GM12873 (cell line): ENCODE measurements around the gene FOXI2.

ENCODE experiments used
- TF ChIP-seq, protein P1 (sequence below): IDR thresholded peaks from 2 replicates; pipeline ENCODE4 v1.5.1; 2012; ENCODE audit warnings: low read depth, mild to moderate bottlenecking, moderate library complexity, low read length, control low read depth; ENCODE audit not compliant: insufficient read depth; ENCODE audit errors: missing control alignments

Gene FOXI2

DNA sequence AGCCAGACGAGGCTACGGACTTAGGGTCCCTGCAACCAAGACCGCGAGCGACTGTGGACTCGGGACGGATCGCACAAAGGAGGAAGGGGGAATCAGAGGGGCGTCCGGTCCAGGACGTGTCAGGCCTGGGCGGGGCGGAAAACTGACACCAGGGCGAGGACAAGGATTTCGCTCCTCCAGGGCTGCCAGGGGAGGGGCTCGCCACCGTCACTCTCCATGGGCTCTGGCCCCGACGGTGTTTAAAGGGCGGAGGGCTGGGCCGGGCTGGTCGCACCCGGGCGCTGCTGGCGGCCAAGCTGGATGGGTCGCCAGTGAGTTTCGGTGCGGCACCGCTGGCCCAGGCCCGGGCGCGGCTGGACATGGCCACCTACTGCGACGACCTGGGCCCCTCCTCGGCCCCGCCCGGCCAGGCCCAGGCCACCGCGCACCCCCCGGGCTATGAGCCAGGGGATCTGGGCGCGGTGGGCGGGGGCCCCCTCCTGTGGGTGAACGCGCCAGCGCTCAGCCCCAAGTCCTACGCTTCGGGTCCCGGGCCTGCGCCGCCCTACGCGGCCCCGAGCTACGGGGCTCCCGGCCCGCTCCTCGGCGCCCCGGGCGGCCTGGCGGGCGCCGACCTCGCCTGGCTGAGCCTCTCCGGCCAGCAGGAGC, at the start of gene FOXI2:
FOXI2 (plus strand) TSS at position 271 of the 648 bp plus-strand sequence; CDS start at position 360, 89 bp downstream.
- TF ChIP-seq, protein P1, sequence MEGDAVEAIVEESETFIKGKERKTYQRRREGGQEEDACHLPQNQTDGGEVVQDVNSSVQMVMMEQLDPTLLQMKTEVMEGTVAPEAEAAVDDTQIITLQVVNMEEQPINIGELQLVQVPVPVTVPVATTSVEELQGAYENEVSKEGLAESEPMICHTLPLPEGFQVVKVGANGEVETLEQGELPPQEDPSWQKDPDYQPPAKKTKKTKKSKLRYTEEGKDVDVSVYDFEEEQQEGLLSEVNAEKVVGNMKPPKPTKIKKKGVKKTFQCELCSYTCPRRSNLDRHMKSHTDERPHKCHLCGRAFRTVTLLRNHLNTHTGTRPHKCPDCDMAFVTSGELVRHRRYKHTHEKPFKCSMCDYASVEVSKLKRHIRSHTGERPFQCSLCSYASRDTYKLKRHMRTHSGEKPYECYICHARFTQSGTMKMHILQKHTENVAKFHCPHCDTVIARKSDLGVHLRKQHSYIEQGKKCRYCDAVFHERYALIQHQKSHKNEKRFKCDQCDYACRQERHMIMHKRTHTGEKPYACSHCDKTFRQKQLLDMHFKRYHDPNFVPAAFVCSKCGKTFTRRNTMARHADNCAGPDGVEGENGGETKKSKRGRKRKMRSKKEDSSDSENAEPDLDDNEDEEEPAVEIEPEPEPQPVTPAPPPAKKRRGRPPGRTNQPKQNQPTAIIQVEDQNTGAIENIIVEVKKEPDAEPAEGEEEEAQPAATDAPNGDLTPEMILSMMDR = no peak

DNA sequence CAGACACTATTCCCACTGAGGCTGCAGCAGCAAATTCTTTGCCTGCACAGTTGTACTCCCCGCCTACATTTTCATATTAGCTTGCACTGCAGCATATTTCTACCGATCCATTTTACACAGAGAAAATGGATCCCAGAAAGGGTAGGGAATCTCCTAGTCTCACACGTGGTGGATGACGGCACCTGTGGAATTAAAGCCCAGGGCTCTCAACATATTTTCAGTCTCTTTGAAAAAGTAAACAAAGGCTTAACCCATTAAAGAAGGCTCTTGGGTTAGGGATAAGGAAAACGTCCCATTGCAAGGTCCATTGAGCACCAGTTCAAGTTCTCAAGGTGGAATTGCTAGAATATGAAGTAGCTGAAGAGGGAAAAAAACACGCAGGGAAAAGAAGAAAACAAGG, 49.4 kb upstream of the FOXI2 start:
- TF ChIP-seq, protein P1 = no peak

DNA sequence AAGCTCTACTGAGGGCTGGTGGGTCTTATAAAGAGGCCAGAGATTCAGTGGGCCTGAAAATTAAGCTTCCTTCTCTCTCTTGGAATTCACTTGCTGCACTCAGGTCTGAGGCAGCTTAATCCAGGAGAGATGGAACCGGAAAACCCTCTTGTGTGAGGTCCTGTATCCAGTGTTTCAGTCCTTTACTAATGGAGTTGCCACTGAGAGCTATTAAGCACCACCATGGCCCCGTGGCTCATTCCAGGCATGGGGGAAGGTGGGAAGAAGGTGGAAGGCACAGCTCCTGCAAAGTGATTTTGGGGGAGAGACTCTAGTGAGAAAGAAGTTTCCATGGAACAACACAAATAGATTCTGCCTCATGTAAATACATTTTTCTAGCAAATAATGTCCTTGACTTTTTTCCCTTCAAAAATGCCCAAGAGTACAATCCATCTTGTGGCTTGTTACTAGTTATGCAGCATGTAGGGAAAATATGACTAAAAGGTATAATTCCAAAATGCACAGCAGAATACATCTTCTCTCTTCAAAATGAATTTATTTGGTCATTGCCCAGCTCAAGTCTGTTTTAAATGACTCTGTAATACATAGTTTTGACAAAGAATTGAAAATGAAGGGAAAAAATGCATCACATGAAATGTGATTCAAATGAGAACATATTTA, 46.7 kb upstream of the FOXI2 start:
- TF ChIP-seq, protein P1 = no peak

DNA sequence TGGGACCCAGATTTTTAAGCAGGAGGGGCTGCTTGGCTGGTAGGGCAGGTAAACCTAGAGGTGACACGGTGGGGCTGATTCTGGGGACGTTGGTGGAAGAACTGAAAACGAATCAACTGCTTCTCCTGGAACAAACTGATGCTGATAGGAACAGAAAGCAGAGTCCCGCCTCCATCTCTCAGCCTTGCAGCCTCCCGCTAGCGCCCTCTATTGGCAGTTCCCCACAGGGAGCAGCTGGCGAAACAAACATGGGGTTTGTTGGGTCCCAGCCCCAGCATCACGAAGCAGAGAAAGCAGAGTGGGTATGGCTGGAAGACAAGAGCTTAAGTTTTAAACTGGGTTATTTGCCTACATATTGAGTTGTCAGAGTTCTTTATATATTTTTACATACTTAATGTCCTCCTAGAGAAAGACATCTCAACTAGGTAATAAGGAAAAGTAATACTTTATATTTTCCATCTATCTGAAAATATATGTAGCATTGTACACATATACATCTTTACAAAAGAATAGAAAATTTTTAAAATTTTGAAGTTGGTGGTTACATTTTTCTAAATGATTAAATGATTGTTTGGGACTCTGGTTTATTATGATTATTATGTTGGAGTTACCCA, 42.3 kb upstream of the FOXI2 start:
- TF ChIP-seq, protein P1 = peak; percentile 78

DNA sequence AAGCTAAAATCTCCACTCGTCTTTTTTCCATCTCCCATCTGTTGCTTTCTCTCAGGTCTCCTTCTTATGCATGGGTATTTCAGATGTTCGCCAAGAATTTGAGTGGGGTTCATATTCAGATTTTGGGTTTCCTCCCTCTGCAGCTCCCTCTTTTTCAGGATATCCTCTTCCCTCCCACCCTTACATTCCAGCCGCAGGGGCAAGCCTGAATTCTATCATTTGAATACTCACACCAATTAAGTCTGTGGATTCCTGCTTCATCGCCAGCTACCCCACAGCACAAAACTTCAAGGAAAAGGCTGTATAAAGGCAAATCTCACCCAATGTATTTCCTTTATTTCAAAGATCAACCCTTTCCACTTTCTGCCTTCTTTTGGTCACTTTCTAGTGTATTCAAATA, 41.6 kb upstream of the FOXI2 start:
- TF ChIP-seq, protein P1 = no peak

DNA sequence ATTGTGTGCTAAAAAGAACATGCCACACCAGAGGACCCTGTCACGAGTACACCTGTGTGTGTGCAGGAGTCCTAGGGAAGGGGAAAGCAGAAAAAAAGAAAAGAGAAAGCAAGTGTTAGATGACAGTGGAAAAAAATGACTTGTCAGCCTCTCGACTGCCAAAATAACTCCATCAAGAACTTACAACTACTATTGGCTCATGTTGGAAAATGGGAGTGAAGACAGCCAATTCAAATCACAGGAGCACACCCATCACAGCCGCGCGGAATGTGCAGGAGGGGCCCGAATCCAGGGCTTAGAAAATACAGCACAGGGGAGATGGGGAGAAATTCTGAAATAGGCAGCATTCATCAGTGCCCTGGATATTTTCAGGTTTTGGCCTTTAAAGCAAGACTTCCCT, 38.1 kb upstream of the FOXI2 start:
- TF ChIP-seq, protein P1 = no peak

DNA sequence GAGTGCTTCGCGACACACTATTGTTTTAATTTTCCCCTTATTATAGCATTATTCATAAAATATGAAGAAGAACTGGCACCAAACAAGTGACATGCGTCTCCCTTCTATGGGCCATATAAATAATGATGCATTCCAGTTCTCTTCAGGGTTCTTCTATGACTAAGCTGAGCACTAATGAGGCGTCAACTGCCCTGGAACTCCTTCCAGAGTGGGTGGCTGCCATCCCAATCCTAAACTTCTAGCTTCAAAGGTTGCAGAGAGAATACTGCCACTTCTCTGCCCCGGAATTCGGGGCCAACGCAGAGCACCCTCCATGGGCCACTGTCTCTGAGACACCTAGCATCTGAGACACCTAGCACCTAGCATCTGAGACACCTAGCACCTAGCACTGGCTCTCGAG, 37.7 kb upstream of the FOXI2 start:
- TF ChIP-seq, protein P1 = no peak
